ENCODE data around the gene ZMYND8.

Gene ZMYND8

DNA sequence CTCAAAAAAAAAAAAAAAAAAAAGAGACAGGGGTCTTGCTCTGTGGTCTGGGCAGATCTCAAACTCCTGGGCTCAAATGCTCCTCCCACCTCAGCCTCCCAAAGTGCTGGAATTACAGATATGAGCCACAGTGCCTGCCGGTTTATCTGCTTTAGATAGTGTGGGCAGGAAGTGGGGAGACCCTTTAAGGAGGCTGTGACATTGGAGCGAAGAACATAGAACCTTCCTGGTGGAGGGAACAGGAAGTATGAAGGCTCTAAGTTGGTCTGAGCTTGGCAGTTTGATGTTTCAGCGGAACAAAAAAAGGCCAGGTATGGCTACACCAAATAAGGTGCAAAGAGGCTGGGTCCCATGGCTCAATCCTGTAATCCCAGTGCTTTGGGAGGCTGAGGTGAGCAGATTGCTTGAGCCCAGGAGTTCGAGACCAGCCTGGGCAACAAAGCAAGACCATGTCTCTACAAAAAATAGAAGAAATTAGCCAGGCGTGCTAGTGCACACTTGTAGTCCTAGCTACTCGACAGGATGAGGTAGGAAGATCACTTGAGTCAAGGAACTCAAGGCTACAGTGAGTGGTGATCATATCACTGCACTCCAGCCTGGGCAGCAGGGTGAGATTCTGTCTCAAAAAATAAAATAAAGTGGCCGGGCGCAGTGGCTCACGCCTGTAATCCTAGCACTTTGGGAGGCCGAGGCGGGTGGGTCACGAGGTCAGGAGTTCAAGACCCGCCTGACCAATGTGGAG is 8.7 kb upstream of the ZMYND8 start:
- no peak overlapping the region for H3K4me3 ChIP-seq (ENCODE audit: low read depth, low read length)
- TF ChIP-seq, protein P1, sequence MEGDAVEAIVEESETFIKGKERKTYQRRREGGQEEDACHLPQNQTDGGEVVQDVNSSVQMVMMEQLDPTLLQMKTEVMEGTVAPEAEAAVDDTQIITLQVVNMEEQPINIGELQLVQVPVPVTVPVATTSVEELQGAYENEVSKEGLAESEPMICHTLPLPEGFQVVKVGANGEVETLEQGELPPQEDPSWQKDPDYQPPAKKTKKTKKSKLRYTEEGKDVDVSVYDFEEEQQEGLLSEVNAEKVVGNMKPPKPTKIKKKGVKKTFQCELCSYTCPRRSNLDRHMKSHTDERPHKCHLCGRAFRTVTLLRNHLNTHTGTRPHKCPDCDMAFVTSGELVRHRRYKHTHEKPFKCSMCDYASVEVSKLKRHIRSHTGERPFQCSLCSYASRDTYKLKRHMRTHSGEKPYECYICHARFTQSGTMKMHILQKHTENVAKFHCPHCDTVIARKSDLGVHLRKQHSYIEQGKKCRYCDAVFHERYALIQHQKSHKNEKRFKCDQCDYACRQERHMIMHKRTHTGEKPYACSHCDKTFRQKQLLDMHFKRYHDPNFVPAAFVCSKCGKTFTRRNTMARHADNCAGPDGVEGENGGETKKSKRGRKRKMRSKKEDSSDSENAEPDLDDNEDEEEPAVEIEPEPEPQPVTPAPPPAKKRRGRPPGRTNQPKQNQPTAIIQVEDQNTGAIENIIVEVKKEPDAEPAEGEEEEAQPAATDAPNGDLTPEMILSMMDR (IDR thresholded peaks at IDR 0.05; ENCODE audit: borderline replicate concordance, insufficient read depth, low read depth, low read length) = no peak

- no peak overlapping the region for H3K4me3 ChIP-seq (ENCODE audit: low read depth, low read length)
- TF ChIP-seq, protein P1 (IDR thresholded peaks at IDR 0.05; ENCODE audit: borderline replicate concordance, insufficient read depth, low read depth, low read length) = no peak
Observed at GRCh38 chr20:47362361-47363219, 6.1 kb upstream of the ZMYND8 start.

DNA sequence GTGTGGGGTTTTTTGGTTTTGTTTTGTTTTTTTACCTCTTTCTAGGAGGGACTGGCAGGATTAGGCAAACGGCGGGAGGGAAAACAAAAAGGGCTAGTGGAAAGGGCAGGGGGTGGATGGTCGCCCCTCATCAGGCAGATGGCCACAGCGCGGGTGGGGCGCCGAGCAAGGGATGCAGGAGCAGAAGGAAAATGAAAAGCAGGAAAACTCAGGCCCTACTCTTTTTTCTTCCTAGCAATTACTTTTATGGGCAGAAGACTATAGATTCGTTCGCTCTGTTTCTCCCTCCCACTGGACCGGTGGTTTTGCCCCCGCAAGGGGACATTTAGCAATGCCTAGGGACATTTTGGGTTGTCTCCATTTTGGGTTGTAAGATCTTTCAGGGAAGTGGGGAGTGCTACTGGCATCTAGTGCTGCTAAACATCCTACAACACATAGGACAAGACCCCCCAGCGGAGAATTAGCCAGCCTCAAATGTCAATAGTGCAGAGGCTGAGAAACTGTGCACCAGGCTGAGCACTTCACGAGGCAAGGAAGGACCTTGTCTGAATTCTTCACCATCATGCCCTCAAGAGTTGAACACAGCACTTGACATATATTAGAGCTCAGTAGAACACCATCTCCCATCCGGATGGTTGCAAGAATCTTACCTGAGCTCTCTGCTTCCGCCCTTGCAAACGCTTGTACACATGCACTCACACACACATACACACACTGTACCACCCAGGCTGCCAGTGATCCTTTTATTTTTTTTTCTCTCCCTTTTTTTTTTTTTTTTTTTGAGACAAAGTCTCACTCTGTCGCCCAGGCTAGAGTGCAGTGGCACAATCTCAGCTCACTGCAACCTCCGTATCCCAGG is 4.8 kb upstream of the ZMYND8 start:
- no peak overlapping the region for H3K4me3 ChIP-seq (ENCODE audit: low read depth, low read length)
- TF ChIP-seq, protein P1 (IDR thresholded peaks at IDR 0.05; ENCODE audit: borderline replicate concordance, insufficient read depth, low read depth, low read length) = no peak

DNA sequence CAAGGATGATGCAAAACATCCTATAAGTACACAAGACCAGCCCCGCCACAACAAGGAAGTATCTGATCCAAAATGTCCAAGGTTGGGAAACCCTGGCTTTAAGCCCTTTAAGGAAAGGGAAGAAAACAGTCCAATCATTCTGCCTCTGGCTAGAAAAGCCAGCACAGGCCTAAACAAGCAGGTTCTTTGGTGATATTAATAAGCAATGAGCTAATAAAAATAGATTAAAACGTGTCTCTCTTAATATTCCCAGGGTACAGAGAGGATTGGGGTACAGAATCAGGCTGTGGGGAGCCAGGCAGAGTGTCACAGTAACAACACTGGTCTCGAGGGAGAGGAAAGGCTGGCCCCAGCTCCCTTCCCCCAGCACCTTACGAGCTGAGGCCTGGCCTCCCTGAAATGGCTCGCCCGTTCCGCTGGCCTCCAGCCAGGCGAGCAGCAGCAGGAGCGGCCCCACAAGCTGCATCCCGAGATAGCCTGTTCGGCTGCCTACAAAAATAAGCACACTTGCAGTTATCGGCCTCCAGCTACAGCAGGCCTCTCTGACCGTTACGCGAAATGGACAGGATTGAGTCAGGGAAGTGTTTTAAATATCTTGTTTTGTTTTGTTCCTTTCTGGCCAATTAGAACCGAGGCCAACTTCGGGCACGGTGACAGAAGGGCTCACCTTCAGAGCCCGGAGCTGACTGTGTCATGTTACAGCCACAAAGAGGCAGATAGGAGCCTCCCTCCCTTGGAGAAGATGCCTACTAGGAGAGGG is 4.0 kb upstream of the ZMYND8 start:
- H3K4me3 ChIP-seq (ENCODE audit: low read depth, low read length) = no peak overlapping the region
- TF ChIP-seq, protein P1 (IDR thresholded peaks at IDR 0.05; ENCODE audit: borderline replicate concordance, insufficient read depth, low read depth, low read length) = no peak

DNA sequence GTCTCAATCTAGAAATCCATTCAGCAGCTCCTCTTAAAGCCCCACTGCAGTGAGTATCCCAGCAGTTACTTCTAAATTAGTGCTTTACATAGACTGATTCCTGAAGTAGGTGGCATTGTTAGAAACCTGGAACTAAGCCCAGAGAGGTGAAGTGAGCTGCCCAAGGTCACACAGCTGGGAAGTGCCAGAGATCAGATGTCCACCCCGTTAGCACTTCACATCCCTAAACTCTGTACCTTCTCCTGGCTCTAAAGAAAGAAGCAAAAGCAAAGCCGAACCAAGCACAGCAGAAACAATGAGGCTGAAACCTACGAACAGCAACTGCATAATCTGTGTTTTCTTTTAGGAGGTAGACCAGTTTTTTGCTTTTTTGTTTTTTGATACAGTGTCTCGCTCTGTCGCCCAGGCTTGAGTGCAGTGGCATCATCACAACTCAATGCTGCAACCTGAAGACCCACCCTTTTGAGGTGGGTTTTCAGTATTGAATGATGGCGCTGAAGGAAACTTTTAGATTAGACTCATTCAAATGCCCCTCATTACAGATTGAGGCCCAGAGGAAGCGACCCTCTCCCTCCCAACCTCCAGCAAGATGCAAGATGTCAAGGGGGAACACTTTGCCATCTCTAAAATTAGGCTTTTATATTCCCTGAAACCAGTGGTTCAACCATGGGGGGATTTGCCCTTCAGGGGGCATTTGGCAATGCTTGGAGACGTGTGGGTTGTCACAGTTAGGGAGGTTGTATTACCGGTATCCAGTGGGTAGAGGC is 3.2 kb upstream of the ZMYND8 start:
- TF ChIP-seq, protein P1 (IDR thresholded peaks at IDR 0.05; ENCODE audit: borderline replicate concordance, insufficient read depth, low read depth, low read length) = no peak
- no peak overlapping the region for H3K4me3 ChIP-seq (ENCODE audit: low read depth, low read length)

All from GM12875 (cell line).